Measurements from ENCODE around the gene GHITM. TPM values are rescaled to one million over a fixed set of nuclear protein-coding genes. Genes with fewer than 3 reads are reported as not detected.
A peak's percentile ranks its signal among the peaks of the same experiment; 100 is the strongest.
"Not testable (repeated sequence)": the region's sequence is repeated elsewhere in the genome, so short reads cannot be mapped to it uniquely, and the experiment has no call there.

The GHITM gene
- total RNA-seq, 2 experiments from 2014 or later: 198 TPM

GRCh38 chr10:84148006-84148597 is 8.8 kb downstream of the GHITM start:
- CTCF ChIA-PET: interaction anchor here (0.9 to 5.6 kb wide), 24 partner anchors 9 to 390 kb away, joined by 3 to 71 read pairs (median 6); partner anchors contain the start of genes CDHR1 and GHITM
- Mint-ChIP-seq H3K36me3 (ENCODE audit: low read depth) (peaks cover 51% of the 10 kb centered on the region), H3K4me1 (ENCODE audit: low read depth) (peaks cover 26% of the 10 kb centered on the region)
- not testable (repeated sequence) for H3K27me3 Mint-ChIP-seq, H3K9me3 Mint-ChIP-seq, H3K4me3 Mint-ChIP-seq, H3K27ac Mint-ChIP-seq
- peak; percentile 25 for DNase-seq
- TF ChIP-seq, protein P1, sequence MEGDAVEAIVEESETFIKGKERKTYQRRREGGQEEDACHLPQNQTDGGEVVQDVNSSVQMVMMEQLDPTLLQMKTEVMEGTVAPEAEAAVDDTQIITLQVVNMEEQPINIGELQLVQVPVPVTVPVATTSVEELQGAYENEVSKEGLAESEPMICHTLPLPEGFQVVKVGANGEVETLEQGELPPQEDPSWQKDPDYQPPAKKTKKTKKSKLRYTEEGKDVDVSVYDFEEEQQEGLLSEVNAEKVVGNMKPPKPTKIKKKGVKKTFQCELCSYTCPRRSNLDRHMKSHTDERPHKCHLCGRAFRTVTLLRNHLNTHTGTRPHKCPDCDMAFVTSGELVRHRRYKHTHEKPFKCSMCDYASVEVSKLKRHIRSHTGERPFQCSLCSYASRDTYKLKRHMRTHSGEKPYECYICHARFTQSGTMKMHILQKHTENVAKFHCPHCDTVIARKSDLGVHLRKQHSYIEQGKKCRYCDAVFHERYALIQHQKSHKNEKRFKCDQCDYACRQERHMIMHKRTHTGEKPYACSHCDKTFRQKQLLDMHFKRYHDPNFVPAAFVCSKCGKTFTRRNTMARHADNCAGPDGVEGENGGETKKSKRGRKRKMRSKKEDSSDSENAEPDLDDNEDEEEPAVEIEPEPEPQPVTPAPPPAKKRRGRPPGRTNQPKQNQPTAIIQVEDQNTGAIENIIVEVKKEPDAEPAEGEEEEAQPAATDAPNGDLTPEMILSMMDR (IDR thresholded peaks at IDR 0.05): peak; percentile 86
- ATAC-seq: peak; percentile 64
- intact Hi-C loops (cut with micrococcal nuclease): loop anchor here (5.0 kb wide), 1 partner anchor 59 kb away; no protein-coding TSS in a partner anchor
- POLR2A ChIA-PET: interaction anchor here (0.7 to 1.5 kb wide), 3 partner anchors 9 to 44 kb away, joined by 3 to 5 read pairs (median 4); no protein-coding TSS in a partner anchor

DNA sequence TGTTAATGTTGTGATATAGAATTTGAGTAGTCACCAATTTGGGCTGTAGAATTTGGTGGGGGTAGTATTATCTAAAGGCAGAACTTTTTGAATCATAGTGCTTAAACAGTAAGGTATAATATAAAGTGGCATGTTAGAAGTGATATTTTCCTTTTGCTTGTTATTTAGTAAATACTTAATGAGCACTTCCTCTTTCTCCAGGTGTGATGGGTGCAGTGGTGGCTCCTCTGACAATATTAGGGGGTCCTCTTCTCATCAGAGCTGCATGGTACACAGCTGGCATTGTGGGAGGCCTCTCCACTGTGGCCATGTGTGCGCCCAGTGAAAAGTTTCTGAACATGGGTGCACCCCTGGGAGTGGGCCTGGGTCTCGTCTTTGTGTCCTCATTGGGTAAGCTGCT is 10.5 kb downstream of the GHITM start:
- no peaks in the 10 kb centered on the region for H3K27me3 Mint-ChIP-seq
- no peak overlapping the region for H3K4me3 Mint-ChIP-seq
- ATAC-seq (no peak), DNase-seq (no peak)
- H3K36me3 Mint-ChIP-seq (ENCODE audit: low read depth): peaks cover 47% of the 10 kb centered on the region
- H3K4me1 Mint-ChIP-seq (ENCODE audit: low read depth): peaks cover 26% of the 10 kb centered on the region
- no peaks in the 10 kb centered on the region for H3K9me3 Mint-ChIP-seq
- POLR2A ChIA-PET: interaction anchor here (1.0 kb wide), 1 partner anchor 10 kb away, joined by 5 read pairs; no protein-coding TSS in a partner anchor
- CTCF ChIA-PET: interaction anchor here (1.0 to 5.6 kb wide), 12 partner anchors 9 to 390 kb away, joined by 3 to 71 read pairs (median 6); partner anchors contain the start of gene GHITM
- intact Hi-C loops (cut with micrococcal nuclease): loop anchor here (5.0 kb wide), 1 partner anchor 57 kb away; no protein-coding TSS in a partner anchor
- TF ChIP-seq, protein P1 (IDR thresholded peaks at IDR 0.05): no peak
- peak overlapping the region; percentile 6 for H3K27ac Mint-ChIP-seq

DNA sequence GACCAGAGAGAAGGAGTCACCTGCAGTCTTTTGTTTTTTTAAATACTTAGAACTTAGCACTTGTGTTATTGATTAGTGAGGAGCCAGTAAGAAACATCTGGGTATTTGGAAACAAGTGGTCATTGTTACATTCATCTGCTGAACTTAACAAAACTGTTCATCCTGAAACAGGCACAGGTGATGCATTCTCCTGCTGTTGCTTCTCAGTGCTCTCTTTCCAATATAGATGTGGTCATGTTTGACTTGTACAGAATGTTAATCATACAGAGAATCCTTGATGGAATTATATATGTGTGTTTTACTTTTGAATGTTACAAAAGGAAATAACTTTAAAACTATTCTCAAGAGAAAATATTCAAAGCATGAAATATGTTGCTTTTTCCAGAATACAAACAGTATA is 13.5 kb downstream of the GHITM start:
- Mint-ChIP-seq H3K27me3 (no peaks in the 10 kb centered on the region), H3K9me3 (no peaks in the 10 kb centered on the region), H3K36me3 (ENCODE audit: low read depth) (peaks cover 45% of the 10 kb centered on the region), H3K4me1 (ENCODE audit: low read depth) (peaks cover 40% of the 10 kb centered on the region), H3K4me3 (no peak overlapping the region), H3K27ac (peak overlapping the region; percentile 60)
- DNase-seq (no peak), ATAC-seq (no peak)
- intact Hi-C loops (cut with micrococcal nuclease): no loop called here
- ChIA-PET CTCF (no interaction called here), POLR2A (interaction anchor here (1.4 kb wide), 1 partner anchor 13 kb away, joined by 5 read pairs; the partner anchor contains the start of gene GHITM)
- TF ChIP-seq, protein P1 (IDR thresholded peaks at IDR 0.05): no peak

DNA sequence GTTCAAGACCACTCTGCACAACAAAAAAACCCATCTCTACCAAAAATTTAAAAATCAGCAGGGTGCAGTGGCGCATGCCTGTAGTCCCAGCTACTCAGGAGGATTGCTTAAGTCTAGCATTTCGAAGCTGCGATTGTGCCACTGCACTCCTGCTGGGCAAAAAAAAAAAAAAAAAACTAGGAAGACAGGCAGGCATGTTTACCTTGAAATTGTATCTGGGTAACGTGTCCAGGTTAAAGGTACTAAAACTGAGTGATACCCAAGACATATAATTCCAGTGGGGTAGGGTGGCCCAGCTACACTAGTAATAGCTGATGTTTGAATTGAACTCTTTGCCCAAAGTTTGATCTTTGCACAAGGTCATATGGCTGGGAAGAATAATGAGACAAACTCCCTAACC is 16.2 kb downstream of the GHITM start:
- Mint-ChIP-seq H3K4me3 (no peak overlapping the region), H3K36me3 (ENCODE audit: low read depth) (peaks cover 32% of the 10 kb centered on the region), H3K9me3 (no peaks in the 10 kb centered on the region), H3K27ac (peak overlapping the region; percentile 63), H3K4me1 (ENCODE audit: low read depth) (peaks cover 54% of the 10 kb centered on the region), H3K27me3 (no peaks in the 10 kb centered on the region)
- POLR2A ChIA-PET: interaction anchor here (0.6 to 0.9 kb wide), 2 partner anchors 17 to 1182 kb away, joined by 3 to 6 read pairs; no protein-coding TSS in a partner anchor
- TF ChIP-seq, protein P1 (IDR thresholded peaks at IDR 0.05): no peak
- intact Hi-C loops (cut with micrococcal nuclease): loop anchor here (5.0 kb wide), 1 partner anchor 47 kb away; no protein-coding TSS in a partner anchor
- CTCF ChIA-PET: interaction anchor here (1.5 to 6.6 kb wide), 5 partner anchors 8 to 50 kb away, joined by 4 to 42 read pairs (median 12); partner anchors contain the start of gene GHITM
- DNase-seq: no peak
- ATAC-seq: no peak

DNA sequence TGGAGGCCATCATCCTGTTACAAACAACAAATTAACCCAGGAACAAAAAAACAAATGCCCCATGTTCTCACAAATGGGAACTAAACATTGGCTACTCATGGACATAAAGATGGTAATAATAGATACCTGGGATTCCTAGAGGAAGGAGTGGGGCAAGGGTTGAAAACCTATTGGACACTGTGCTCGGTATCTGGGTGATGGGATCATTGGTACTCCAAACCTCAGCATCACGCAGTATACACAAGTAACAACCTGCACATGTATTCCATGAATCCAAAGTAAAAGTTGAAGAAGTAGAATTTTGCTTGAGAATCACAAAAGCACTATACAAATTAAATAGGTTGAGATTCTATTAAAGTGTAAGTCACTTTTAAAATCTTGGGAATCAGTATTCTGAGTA is 16.7 kb downstream of the GHITM start:
- peaks cover 50% of the 10 kb centered on the region for H3K4me1 Mint-ChIP-seq (ENCODE audit: low read depth)
- H3K9me3 Mint-ChIP-seq: no peaks in the 10 kb centered on the region
- intact Hi-C loops (cut with micrococcal nuclease): loop anchor here (5.0 kb wide), 1 partner anchor 46 kb away; no protein-coding TSS in a partner anchor
- H3K36me3 Mint-ChIP-seq (ENCODE audit: low read depth): peaks cover 27% of the 10 kb centered on the region
- ChIA-PET POLR2A (interaction anchor here (1.2 to 1.8 kb wide), 2 partner anchors 8 to 15 kb away, joined by 4 to 5 read pairs; no protein-coding TSS in a partner anchor), CTCF (interaction anchor here (1.2 to 6.6 kb wide), 6 partner anchors 8 to 59 kb away, joined by 4 to 42 read pairs (median 9); partner anchors contain the start of gene GHITM)
- H3K4me3 Mint-ChIP-seq: no peak overlapping the region
- H3K27ac Mint-ChIP-seq: peak overlapping the region; percentile 36
- ATAC-seq (no peak), DNase-seq (no peak)
- H3K27me3 Mint-ChIP-seq: no peaks in the 10 kb centered on the region
- TF ChIP-seq, protein P1 (IDR thresholded peaks at IDR 0.05): no peak

Data from activated CD8-positive, alpha-beta T cell treated with anti-CD3 and anti-CD28 coated beads for 36 hours (primary cell).